HG02588 (cell line): Measurements from ENCODE around the gene MRPS22.

Experiments used
- ATAC-seq: cut with Tn5 transposase; IDR thresholded peaks from one replicate; pipeline ENCODE4 v1.9.1; 2021; ENCODE audit warnings: mild to moderate bottlenecking, moderate library complexity; ENCODE audit not compliant: unreplicated experiment

MRPS22 gene

DNA sequence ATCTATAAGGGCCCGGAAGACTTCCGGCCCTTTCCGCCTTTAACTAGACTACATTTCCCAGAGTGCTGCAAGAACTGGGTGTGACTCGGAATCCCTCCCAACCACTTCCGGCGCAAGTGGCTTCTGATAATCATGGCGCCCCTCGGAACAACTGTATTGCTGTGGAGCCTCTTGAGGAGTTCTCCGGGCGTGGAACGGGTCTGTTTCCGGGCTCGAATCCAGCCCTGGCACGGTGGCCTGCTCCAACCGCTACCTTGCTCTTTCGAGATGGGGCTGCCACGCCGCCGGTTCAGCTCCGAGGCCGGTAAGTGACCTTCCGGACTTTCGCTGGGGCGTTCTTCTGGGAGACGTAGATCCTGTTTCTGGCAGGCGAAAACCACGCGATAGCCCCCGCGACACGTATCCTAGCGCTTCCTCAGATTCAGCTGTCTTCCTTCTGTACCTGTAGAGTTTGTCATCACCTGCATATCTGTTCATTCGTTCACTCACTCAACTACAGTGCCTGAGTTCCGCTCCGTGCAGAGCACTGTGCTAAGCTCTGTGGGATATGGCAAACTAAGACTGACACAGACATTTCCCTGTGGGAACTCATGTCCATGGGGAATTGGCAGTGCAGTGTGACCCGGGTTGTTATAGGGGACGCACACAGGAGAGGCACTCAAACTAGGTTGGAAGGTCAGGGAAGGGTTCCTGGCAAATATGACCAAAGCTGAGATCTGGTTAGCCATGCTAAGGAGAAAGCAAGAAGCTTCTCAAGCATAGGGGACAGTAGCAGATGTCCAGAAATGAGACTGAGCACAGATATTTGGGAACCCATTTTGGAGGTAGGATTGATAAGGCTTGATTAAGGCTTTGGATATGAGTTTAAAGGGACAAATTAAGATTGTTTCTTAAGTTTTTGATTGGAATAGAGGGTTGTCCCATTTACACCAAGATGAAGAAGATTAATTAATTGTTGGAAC lies at the start of gene MRPS22:
Gene MRPS22, plus strand, starts transcription at position 126 of the 962 bp plus-strand sequence. Its CDS starts 7 bp downstream, at position 133.
- ATAC-seq = peak; percentile 98

DNA sequence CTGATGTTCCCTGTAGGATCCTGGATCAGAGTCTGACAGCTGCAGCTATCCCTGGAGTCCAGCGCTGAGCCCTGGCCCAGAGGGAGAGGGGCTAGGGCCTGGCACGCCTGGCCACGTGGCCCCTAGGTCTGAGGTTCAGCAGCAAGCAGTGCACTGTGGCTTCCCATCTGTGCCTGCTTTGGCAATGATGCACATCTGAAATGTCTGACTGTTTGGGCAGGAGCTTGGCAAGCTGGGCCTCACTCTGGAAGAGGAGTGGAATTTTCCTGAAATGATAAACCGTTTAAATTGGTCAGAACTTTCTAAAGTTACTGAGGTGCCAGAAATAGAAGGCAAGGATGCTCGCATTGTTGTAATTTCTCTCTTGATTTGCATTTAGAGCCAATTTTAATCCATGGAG lies 48.8 kb upstream of the MRPS22 start:
- ATAC-seq = no peak

DNA sequence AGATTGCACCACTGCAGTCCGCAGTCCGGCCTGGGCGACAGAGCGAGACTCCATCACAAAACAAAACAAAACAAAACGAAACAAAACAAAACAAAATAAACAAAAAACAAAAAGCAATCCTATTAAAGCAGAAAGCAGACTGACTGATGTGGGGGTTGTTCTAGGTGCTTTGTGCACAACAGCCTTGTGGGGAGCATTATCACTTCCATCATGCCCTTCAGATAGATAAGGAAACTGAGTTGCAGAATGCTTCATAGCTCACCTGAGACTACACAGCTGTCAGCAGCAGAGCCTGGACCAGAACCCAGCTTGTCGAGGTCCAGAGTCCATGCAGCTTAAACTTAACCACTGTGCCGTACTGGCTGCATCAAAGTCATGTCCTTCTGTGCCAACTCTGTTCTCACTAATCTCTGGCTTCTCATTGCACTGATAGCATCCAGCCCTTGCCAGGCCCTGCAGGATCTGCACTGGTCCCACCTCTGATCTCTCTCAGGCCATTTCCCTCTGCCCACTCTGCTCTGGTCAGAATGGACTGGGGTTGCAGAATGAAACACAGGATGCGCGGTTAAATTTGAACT lies 47.6 kb upstream of the MRPS22 start:
- no peak for ATAC-seq

DNA sequence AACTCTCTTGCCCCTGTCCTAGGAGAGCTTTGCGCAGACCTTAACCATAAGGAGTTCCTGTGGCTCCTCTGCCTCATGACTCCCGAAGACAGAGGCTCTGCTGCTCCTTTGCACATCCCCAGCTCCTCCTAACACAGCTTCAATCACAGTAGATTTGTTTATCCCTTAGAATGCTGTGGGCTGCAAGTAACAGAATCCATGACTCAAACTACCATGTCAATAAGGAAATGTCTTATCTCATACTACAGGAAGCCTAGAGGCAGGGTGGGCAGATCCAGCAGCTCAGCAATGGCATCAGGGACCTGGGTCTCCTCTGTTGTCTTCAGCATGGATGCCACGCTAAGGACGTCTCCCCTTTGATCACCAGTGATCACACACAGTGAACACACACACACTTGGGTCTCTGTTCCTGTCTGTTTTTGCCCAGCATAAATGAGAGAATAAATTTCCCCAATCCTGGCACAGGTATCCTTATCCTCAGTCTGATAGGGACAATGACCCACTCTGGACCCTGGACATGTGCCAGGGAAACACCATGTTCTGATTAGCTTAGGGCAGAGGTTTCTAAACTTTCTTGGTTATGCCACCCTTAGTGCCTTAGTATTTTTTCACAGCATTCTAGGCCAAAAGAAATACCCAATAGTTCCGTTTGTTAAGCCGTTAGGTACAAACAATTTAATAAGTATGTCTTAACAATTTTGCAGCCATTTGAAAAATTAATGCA lies 46.1 kb upstream of the MRPS22 start:
- no peak for ATAC-seq

DNA sequence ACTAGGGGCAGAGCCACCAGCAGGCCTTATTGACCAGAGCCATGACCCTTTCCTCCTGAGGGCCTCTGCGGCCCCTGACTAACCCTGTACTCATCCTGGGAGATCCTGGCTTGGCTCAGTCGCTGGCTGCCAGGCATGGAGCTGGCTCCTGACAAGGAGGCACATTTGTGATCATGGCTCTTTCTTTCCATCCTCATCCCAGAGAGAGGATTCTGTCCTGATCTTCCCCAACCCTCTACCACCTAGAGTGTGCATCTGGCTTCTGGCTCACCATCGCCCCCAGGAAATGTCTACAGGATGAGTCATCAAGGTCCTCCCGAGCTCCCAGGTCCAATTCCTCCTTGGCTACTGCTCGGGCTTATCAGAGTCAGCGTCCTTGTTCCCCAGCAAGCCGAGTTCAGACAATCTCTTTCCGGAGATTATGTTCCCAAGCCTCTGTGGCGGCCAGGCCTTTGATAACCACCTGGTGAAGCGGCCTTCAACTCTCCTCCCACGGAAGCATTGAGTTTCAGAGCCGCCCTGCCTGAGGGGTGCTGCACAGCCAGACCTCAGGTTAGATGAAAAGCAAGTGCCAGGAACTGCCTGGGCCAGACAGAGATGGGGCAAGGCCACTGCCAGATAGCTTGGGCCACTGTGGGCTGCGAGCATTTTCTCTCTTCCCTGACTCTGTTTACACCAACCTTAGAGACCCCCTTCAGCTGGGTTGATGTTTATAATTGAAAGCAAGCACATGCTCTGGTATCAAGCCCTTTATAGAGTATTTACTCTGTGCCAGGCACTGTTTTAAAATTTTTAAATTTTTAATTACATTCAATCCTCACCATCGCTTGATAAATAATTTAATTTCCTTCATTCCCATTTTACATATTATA lies 44.3 kb upstream of the MRPS22 start:
- no peak for ATAC-seq

DNA sequence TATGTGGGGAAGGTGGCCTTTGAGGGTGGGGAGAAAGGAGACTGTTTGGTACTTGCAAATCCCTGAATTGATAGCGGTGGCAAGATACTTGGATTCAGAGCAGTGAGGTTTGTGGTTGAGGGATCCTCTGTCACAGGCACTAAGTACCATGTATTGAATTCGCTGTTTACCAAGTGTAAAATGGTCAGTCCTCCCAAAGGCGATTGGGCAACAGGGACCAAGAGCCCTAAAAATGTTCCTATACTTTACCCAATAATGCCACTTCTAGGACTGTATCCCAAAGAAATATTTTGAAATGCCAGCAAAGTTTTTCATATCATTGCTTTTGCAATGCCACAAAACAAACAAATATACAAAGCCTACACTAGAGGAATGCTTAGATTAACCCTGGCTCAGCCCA lies 43.4 kb upstream of the MRPS22 start:
- ATAC-seq = no peak

DNA sequence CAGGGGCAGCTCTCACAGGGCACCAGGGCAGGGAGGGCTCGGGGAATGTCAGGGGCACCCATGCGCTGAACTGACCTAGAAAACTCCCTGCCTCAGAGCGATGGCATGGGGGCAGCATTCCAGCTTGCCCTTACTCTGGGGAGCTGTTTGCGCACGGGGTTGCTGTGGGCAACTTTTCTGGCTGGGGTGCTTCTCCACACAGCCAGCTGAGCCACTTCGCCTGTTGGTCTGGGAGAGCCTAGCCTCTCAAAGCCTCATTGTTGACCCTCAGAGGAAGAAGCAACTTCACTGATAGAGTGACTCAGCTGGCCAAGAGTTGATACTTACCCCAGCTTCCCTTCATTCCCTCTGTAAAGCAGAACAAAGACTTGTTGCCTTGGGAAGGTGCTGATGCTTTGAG lies 42.6 kb upstream of the MRPS22 start:
- ATAC-seq = no peak

- ATAC-seq = no peak
Measured at GRCh38 chr3:139301654-139302053, 42.2 kb upstream of the MRPS22 start.

DNA sequence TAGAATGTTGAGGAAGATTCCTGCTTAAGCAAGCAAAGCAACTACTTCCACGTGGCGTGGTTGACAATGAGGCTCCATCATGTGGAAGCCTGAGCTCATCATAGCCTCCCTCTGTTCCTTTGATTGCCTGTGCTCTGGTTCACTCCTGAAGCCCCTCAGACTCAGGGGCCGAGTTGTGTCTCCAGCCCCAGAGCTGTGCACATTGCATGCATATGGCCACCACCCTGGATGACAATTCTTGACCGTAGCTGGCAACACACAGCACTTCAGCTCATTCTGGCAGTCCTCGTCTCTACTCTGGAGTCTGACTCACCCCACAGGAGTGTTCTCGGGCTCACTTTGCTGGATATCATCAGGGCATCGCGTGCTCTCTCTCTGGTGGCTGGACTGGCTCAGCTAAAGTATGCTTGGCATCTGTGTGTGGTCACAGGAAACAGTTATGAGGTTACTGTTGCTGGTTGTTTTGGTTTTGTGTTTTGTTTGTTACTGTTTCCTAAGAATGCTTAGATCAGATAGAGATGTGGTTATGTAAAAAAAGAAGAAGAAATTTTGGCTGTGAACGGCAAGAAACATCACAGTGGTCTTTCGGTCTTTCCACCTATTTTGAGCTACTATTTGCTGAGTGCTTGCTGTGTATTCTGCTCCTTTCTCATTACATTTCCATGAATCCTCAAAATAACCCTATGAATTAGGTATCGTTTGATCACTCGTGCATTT lies 41.6 kb upstream of the MRPS22 start:
- no peak for ATAC-seq

- no peak for ATAC-seq
Measured at GRCh38 chr3:139302801-139303113, 41.1 kb upstream of the MRPS22 start.

DNA sequence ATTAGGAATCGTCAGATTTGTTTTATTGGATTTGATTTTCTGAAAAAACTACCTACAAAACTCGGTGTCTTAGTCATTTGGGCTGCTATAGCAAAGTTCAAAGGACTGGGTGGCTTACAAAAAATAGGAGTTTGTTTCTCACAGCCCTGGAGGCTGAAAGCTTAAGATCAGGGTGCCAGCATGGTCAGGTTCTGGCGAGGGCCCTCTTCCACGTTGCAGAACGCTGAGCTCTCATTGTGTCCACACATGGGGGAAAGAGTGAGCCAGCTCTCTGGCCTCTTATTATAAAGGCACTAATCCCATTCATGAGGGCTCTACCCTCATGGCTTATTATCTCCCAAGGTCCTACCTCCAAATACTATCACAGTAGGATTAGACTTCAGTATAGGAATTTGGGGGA lies 40.6 kb upstream of the MRPS22 start:
- ATAC-seq = no peak

GRCh38 chr3:139304383-139304782 lies 39.4 kb upstream of the MRPS22 start:
- no peak for ATAC-seq

DNA sequence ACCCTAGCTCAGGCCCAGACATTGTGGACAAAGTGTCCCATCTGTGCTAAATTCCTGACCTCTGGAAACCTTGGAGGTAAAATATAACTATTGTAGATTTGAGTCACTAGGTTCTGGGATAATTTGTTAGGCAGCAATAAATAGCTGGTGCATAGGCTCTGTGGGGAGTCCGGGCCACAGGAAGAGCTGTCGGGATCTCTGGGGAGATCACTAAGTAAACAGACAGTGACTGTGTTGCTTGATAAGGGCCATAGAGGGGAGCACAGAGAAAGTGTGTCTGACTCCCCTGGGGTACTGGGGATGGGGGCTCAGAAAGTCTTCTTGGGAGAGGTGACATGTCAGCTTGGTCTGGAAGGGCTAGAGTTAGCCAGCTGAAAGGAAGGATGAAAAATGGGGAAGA lies 37.7 kb upstream of the MRPS22 start:
- ATAC-seq = no peak

DNA sequence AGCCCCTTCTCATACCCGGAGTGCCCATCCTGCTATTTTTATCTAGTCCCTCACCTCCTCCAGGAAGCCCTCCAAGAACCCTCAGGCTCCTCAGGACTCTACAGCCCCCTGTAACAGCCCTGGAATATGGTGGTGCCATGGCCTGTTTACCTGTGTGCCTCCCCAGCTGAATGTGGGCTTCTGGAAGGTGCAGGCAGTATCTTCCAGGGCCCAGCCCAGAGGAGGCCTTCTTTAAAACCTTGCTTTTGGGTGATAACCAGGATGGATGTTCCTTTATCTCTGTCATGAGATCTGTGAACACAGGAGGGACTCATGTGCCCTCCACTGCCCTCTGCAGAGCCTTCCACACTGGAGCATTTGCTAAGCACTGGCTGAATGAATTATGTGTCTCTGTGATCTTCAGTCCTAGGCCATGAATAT lies 36.7 kb upstream of the MRPS22 start:
- no peak for ATAC-seq

DNA sequence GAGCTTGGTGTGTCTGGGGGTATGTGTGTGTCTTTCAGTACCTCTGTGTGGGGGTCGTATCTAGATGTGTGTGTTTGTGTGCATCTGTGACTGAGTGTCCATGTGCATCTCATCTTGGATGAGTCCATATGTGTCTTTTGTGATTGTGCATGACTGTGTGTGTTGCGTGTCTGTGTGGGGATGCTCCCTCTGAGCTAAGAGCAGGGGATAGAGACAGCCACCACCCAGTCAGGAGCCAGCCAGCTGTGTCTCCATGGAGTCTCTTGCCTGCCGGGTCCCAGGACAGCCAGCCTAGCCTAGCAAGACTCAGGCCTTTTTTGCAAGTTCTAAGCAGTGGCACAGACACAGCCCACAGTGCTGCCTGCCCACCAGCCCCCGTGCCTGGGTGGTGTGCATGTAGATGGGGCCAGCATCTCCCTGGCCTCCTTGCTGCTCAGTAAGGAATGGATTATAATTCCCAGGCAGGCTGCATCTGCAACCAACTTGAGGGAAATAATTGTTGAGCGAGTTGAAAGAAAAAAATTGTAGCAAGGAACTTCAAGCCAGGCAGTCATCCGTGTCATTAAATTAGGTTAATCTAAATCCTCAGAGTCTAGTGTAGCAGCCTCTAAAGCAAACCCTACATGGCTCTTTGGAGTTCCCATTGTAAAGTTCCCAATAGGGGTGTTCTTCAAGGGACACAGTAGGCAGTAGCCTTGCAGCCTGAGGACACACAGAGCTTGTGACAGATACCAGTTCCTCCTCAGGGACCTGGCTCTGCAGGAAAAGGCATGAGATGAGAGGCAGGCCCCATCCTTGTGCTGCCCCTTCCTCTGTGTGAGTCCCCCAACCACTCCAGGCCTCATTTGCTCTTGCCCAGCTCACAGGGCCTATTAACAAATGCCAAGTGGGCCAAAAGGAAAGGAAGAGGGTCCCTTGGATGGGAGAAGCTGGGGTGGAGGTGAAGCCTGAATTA lies 35.9 kb upstream of the MRPS22 start:
- no peak for ATAC-seq

DNA sequence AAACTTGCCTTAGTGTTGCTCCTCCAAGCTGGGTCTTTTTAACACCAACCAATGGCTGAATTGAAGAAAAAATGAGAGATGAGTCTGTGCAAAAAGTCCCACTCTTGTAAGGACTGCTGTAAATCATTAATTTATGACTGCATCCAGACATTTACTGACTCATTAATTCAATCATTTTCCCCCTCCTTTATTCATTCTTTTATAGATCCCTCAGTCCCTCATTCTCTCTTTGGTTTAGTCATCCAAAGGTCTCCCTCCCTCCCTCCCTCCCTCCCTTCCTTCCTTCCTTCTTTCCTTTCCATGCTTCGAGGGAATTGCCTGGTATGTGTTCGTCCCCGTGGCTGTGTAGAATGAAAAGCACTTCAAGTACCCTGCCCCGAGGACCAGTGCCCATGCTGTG lies 35.3 kb upstream of the MRPS22 start:
- no peak for ATAC-seq

DNA sequence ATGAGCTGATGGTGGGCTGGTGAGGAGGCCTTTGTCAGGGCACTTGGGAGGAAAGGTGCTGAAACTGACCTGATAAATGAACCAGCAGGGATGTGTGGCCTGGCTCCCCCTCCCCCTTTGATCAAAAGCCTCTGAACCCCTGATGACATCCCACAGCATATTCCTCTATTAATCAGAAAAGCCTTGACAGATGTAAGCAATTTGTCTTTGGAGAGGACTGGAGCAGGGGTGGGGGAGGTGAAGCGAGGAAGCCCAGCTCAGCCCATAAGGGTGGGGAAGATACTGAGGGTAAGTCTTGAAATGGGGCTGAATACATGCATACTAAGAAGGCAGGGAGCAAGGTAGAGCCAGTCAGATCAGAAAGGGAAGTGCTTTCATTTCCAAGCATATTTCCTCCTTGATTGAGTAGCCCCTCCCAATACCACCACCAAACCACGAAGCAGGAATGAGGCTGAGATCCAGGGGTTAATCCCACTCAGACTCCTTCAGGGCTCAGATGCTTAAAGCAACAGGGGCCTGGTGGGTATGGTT lies 34.7 kb upstream of the MRPS22 start:
- no peak for ATAC-seq

GRCh38 chr3:139309880-139310279 lies 33.9 kb upstream of the MRPS22 start:
- ATAC-seq = no peak

DNA sequence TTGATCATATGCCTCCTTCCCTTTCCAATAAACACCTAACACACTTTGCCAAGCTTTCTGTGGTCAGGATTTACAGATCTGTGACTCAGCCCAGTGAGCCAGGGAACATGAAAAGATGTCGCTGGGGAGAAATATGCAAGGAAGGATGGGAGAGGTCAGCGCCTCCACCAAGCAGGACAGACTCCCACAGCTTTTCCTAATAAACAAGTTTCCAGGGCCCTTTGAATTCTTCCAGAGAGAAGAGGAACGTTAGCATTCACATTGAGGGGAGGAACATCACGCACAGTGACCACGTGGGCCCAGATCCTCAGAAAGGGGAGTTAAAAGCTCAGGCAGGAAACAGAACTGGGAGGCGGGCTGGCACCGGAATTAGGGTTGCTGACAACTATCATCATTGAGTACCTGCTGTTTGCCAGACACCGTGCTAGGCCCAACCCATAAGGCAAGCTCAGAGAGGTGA lies 33.3 kb upstream of the MRPS22 start:
- no peak for ATAC-seq
